Endothelial cell of umbilical vein (primary cell): Measurements from ENCODE around the gene WDR18. TPM values are rescaled to one million over a fixed set of nuclear protein-coding genes. Genes with fewer than 3 reads are reported as not detected.

Source experiments
- BruUV-seq: library from RNA; stranded (reverse); fragments of 400-500 nt; replicated peaks from 2 replicates; lab custom pipeline; 2021; lab: Mats Ljungman, UMichigan
- CTCF ChIA-PET: fragments of 300-600, 350-600 bp; sonication (Branson Sonifier 250); formaldehyde crosslinking; loops from one replicate; lab custom pipeline; 2021; ENCODE audit warnings: antibody characterized with exemption, inconsistent platforms; lab: Charles Lee
- POLR2A ChIA-PET: fragments of 300-600, 350-600 bp; sonication (Branson Sonifier 250); formaldehyde crosslinking; loops from one replicate; lab custom pipeline; 2021; ENCODE audit warnings: antibody characterized with exemption, inconsistent platforms; lab: Charles Lee
- DNase-seq: peaks from one replicate; pipeline ENCODE4 v3.0.0-alpha.2; 2011; ENCODE audit warnings: low read depth, low spot score
- FAIRE-seq: peaks from 2 replicates; lab custom pipeline; 2011; peaks lifted over from hg19 to GRCh38; lab: Jason Lieb, UNC
- H2AFZ ChIP-seq: 2 replicates; pipeline ENCODE4 v1.6.0; 2012; ENCODE audit warnings: low read depth, low read length, control low read depth, inconsistent platforms
- H3K27ac ChIP-seq: 2 replicates; pipeline ENCODE4 v1.5.1; 2011; ENCODE audit warnings: low read depth, mild to moderate bottlenecking, control low read depth, low read length, moderate library complexity; ENCODE audit not compliant: insufficient read depth
- H3K27me3 ChIP-seq, 2 experiments: 2 replicates each; pipeline versions ENCODE4 v1.6.0 to v1.6.1; 2011; ENCODE audit warnings: low read length in 2 of 2, mixed read lengths in 1 of 2; ENCODE audit not compliant: control insufficient read depth in 2 of 2, insufficient read depth in 2 of 2
- H3K36me3 ChIP-seq, 2 experiments: 2 replicates in 1 of 2; 3 replicates in 1 of 2; pipeline ENCODE4 v1.5.1; 2011; ENCODE audit warnings: low read length in 2 of 2, mild to moderate bottlenecking in 1 of 2, moderate library complexity in 1 of 2; ENCODE audit not compliant: control insufficient read depth in 2 of 2, insufficient read depth in 2 of 2; ENCODE audit errors: extremely low read depth in 1 of 2
- H3K4me1 ChIP-seq: 3 replicates; pipeline ENCODE4 v1.5.1; 2011; ENCODE audit warnings: mild to moderate bottlenecking, low read length; ENCODE audit not compliant: control insufficient read depth, insufficient read depth; ENCODE audit errors: extremely low read depth
- H3K4me2 ChIP-seq: 2 replicates; pipeline ENCODE4 v1.6.1; 2011; ENCODE audit warnings: low read length, control low read depth, mixed read lengths; ENCODE audit not compliant: insufficient read depth
- H3K4me3 ChIP-seq, 3 experiments: fragments of 200-600 bp in 1 of 3; sonication (generic), shearing (Covaris generic) in 1 of 3; replicated peaks in 1 of 3; 2 replicates each; pipeline ENCODE4 v1.5.1; 2011 to 2016; ENCODE audit warnings: control low read depth in 3 of 3, low read length in 3 of 3, mild to moderate bottlenecking in 2 of 3, inconsistent platforms in 1 of 3, low read depth in 1 of 3, moderate library complexity in 1 of 3; ENCODE audit not compliant: insufficient read depth in 1 of 3
- H3K79me2 ChIP-seq: 2 replicates; pipeline ENCODE4 v1.6.0; 2012; ENCODE audit warnings: low read length, inconsistent platforms; ENCODE audit not compliant: control insufficient read depth, insufficient read depth
- H3K9ac ChIP-seq: replicated peaks from 2 replicates; pipeline ENCODE3; 2011; ENCODE audit warnings: low read length, control low read depth; ENCODE audit not compliant: insufficient read depth; ENCODE audit errors: extremely low read depth
- H3K9me1 ChIP-seq: replicated peaks from 3 replicates; pipeline ENCODE4 v1.6.0; 2011; ENCODE audit warnings: mild to moderate bottlenecking, low read length; ENCODE audit not compliant: control insufficient read depth, insufficient read depth; ENCODE audit errors: extremely low read depth
- H3K9me3 ChIP-seq: replicated peaks from 2 replicates; pipeline ENCODE4 v1.5.1; 2012; ENCODE audit warnings: low read length, inconsistent platforms; ENCODE audit not compliant: control insufficient read depth, insufficient read depth
- H4K20me1 ChIP-seq: replicated peaks from 2 replicates; pipeline ENCODE3; 2011; ENCODE audit warnings: mild to moderate bottlenecking, low read length; ENCODE audit not compliant: control insufficient read depth, insufficient read depth; ENCODE audit errors: extremely low read depth
- EZH2 ChIP-seq: IDR thresholded peaks from 2 replicates; pipeline ENCODE4 v1.6.1; 2012; ENCODE audit warnings: borderline replicate concordance, low read depth, mild to moderate bottlenecking, moderate library complexity, low read length, inconsistent platforms; ENCODE audit not compliant: severe bottlenecking
- FOS ChIP-seq: IDR thresholded peaks from 2 replicates; pipeline ENCODE4 v1.6.1; 2011; ENCODE audit warnings: mild to moderate bottlenecking, low read length, moderate library complexity, borderline replicate concordance; ENCODE audit not compliant: insufficient read depth
- GATA2 ChIP-seq: IDR thresholded peaks from 2 replicates; pipeline ENCODE4 v1.7.0; 2011; ENCODE audit warnings: low read depth, mild to moderate bottlenecking, moderate library complexity, mixed read lengths, low read length; ENCODE audit not compliant: insufficient read length, insufficient read depth
- JUN ChIP-seq: IDR thresholded peaks from 2 replicates; pipeline ENCODE4 v1.6.1; 2011; ENCODE audit warnings: borderline replicate concordance, low read depth; ENCODE audit not compliant: insufficient read length, insufficient read depth
- MYC ChIP-seq: IDR thresholded peaks from one replicate; pipeline ENCODE4 v1.6.1; 2011; ENCODE audit warnings: mild to moderate bottlenecking, low read depth, low read length
- POLR2A ChIP-seq: IDR thresholded peaks from 2 replicates; pipeline ENCODE4 v1.6.1; 2012; ENCODE audit warnings: low read depth, mild to moderate bottlenecking, control low read depth, low read length
- POLR2AphosphoS5 ChIP-seq: IDR thresholded peaks from 2 replicates; pipeline ENCODE4 v1.6.1; 2012; ENCODE audit warnings: low read depth, mild to moderate bottlenecking, control low read depth, low read length, moderate library complexity; ENCODE audit not compliant: insufficient read depth
- dilution Hi-C: fragments of 300-500 bp; cut with MboI; formaldehyde crosslinking; loops from one replicate; pipeline ENCODE4 v1.15.0; 2019; ENCODE audit warnings: low sequenced_read_pairs; ENCODE audit not compliant: extremely low pct_ligation_motif_present
- intact Hi-C: fragments of 100-400 bp; cut with micrococcal nuclease; formaldehyde crosslinking; loops from one replicate; pipeline ENCODE4 v1.10.0; 2022
- polyA plus RNA-seq, 4 experiments: library from polyadenylated mRNA; depleted of rRNA in 3 of 4; stranded (reverse) in 3 of 4; unstranded in 1 of 4; fragments of >200 nt; gene quantifications; 2 replicates each; pipeline versions ENCODE4 v1.2.1 to v1.2.3, GENCODE V29; 2011 to 2012; ENCODE audit warnings: missing spikeins in 1 of 4
- total RNA-seq: library from RNA; stranded (reverse); gene quantifications from 2 replicates; pipeline ENCODE4 v1.2.3, GENCODE V29; 2021
- TF ChIP-seq, protein P1 (sequence below), 2 donors: IDR thresholded peaks; 1 replicate in 1 of 2; 2 replicates in 1 of 2; pipeline ENCODE4 v1.5.1; 2011; ENCODE audit warnings: low read length in 2 of 2, mild to moderate bottlenecking in 2 of 2, moderate library complexity in 2 of 2, control low read depth in 1 of 2, inconsistent platforms in 1 of 2, low read depth in 1 of 2; ENCODE audit not compliant: insufficient read depth in 1 of 2; ENCODE audit errors: extremely low read depth in 1 of 2
- TF ChIP-seq, protein P2 (sequence below): IDR thresholded peaks from 2 replicates; pipeline ENCODE4 v1.6.1; 2011; ENCODE audit not compliant: insufficient read depth, insufficient read length

Gene WDR18
- total and polyA plus RNA-seq, 2 donors (not counting 3 experiments of a cell fraction or from before 2014, with no cell fraction given), result 54.8 to 102 TPM

DNA sequence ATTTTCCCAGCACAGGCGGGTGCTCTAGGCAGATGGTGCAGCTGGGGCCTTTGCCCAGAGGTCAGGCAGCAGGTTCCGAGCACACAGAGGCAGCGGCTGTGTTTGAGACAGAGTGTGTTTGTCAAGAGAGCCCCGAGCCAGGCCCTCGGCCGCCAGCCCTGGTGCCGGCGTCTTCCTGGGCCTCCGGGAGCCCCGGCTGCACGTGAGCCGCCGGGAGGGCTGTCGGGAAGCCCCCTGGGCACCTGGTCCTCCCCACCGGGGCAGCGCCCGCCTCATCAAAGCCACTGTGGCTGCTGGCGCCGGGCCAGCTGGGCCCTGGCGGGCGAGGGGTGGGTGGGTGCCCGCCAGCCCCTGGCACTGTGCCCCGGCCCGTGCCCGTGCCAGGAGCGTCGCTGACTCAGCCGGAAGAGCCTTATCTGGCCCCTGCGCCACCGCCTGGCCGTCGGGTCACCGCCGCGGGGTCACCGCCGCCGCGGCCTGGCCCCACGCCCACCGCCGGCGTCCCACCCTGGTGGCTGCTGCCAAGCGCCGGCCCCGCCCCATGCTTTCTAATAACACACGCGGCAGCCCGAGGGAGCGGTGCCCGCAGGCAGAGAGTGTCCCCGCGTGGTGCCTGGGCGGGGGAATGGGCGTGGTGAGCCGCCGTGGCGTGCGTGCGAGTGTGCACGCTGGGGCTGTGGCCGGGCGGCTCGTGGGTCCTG, 43.4 kb upstream of the WDR18 start:
- H3K4me2 ChIP-seq, result peak overlapping the region; percentile 24
- CTCF ChIA-PET, result interaction anchor here (1.5 kb wide), 1 partner anchor 41 kb away, joined by 3 read pairs; no protein-coding TSS in a partner anchor

More for the DNA sequence above, 43.4 kb upstream of the WDR18 start:
- DNase-seq, result peak; percentile 69
- H3K27me3 ChIP-seq, result no peaks in the 10 kb centered on the region
- no peak overlapping the region for H3K4me3 ChIP-seq
- no TSS peak for BruUV-seq
- peaks cover 19% of the 10 kb centered on the region for H3K4me1 ChIP-seq
- POLR2A ChIA-PET, result no interaction called here
- dilution Hi-C loops, result no loop called here
- no peaks in the 10 kb centered on the region for H4K20me1 ChIP-seq
- no peak overlapping the region for H2AFZ ChIP-seq
- intact Hi-C loops, result no loop called here
- no peaks in the 10 kb centered on the region for H3K9me1 ChIP-seq
- TF ChIP-seq GATA2, result peak; percentile 57
- TF ChIP-seq, protein P1, sequence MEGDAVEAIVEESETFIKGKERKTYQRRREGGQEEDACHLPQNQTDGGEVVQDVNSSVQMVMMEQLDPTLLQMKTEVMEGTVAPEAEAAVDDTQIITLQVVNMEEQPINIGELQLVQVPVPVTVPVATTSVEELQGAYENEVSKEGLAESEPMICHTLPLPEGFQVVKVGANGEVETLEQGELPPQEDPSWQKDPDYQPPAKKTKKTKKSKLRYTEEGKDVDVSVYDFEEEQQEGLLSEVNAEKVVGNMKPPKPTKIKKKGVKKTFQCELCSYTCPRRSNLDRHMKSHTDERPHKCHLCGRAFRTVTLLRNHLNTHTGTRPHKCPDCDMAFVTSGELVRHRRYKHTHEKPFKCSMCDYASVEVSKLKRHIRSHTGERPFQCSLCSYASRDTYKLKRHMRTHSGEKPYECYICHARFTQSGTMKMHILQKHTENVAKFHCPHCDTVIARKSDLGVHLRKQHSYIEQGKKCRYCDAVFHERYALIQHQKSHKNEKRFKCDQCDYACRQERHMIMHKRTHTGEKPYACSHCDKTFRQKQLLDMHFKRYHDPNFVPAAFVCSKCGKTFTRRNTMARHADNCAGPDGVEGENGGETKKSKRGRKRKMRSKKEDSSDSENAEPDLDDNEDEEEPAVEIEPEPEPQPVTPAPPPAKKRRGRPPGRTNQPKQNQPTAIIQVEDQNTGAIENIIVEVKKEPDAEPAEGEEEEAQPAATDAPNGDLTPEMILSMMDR (IDR thresholded peaks at IDR 0.05; ENCODE audit: extremely low read depth in 1 of 2, insufficient read depth in 1 of 2, low read depth in 1 of 2, low read length in 2 of 2), result no peak
- no peak for TF ChIP-seq EZH2
- peak; percentile 90 for TF ChIP-seq POLR2AphosphoS5
- TF ChIP-seq MYC, result no peak
- no peak for TF ChIP-seq POLR2A
- TF ChIP-seq JUN, result no peak
- TF ChIP-seq, protein P2, sequence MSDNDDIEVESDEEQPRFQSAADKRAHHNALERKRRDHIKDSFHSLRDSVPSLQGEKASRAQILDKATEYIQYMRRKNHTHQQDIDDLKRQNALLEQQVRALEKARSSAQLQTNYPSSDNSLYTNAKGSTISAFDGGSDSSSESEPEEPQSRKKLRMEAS, result no peak
- TF ChIP-seq FOS, result peak; percentile 69
- peak; percentile 67 for FAIRE-seq
- no peak overlapping the region for H3K9ac ChIP-seq
- no peaks in the 10 kb centered on the region for H3K36me3 ChIP-seq
- H3K9me3 ChIP-seq, result no peaks in the 10 kb centered on the region
- H3K27ac ChIP-seq, result peak overlapping the region; percentile 24
- peaks cover 2% of the 10 kb centered on the region for H3K79me2 ChIP-seq
